Suprapubic skin (tissue), 3 donors: Measurements from ENCODE around the gene FNDC11.

Experiments used
- CTCF ChIP-seq, 2 donors: fragments of 200-600 bp in 1 of 2; fragments of 450-650 bp in 1 of 2; sonication (generic) in 1 of 2; IDR thresholded peaks; one replicate each; pipeline ENCODE4 v1.5.1; 2016 to 2019; ENCODE audit warnings: antibody characterized with exemption in 2 of 2, mild to moderate bottlenecking in 1 of 2, moderate library complexity in 1 of 2
- POLR2AphosphoS5 ChIP-seq, 3 donors: sonication (generic); formaldehyde crosslinking; IDR thresholded peaks; one replicate each; pipeline ENCODE4 v1.6.1; 2017; ENCODE audit warnings: antibody characterized with exemption in 3 of 3

GRCh38 chr20:63518946-63519667, 34.9 kb upstream of the FNDC11 start:
- no peak for TF ChIP-seq CTCF (IDR thresholded peaks at IDR 0.05)
- no peak for TF ChIP-seq POLR2AphosphoS5 (IDR thresholded peaks at IDR 0.05)
